ENCODE results near the gene AIF1.

DNA sequence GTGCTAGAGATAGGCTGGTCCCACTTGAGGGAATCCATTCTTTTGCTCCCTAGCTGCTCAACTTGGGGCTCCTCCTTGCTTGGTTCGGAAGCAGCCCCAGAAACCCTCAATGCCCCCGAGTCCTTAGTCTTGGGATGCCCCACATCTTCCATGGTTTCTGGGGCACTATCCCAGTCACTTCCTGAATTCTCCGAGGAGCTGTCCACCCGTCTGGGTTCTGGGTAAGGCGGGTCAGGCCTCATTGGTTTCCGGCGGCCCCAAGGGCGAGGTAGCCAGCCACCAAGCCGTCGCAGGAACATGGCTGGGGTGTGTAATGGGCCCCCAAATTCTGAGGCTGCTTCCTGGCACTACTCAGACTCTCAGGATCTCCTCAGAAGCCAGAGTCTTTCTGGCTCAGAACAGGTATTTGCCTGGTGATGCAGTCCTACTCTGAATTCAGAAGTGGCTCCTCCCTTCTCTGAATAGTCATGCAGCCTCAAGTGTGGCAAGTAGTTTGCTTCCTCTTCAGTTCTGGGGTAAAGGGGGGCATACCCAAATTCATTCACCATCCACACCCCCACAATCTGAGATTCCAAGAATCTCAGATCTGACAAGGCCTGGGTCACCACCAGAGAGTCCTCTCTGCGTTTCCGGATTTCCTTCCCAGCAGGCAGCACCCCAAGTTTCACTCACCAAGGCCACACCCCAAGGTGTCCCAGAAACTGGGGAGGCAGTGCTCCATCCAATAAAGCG lies 44.8 kb downstream of the AIF1 start:
- TF ChIP-seq, protein P1, sequence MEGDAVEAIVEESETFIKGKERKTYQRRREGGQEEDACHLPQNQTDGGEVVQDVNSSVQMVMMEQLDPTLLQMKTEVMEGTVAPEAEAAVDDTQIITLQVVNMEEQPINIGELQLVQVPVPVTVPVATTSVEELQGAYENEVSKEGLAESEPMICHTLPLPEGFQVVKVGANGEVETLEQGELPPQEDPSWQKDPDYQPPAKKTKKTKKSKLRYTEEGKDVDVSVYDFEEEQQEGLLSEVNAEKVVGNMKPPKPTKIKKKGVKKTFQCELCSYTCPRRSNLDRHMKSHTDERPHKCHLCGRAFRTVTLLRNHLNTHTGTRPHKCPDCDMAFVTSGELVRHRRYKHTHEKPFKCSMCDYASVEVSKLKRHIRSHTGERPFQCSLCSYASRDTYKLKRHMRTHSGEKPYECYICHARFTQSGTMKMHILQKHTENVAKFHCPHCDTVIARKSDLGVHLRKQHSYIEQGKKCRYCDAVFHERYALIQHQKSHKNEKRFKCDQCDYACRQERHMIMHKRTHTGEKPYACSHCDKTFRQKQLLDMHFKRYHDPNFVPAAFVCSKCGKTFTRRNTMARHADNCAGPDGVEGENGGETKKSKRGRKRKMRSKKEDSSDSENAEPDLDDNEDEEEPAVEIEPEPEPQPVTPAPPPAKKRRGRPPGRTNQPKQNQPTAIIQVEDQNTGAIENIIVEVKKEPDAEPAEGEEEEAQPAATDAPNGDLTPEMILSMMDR (IDR thresholded peaks at IDR 0.05; ENCODE audit: low read depth, low read length, poor library complexity, severe bottlenecking): no peak
- no peak for TF ChIP-seq EZH2phosphoT487 (IDR thresholded peaks at IDR 0.05; ENCODE audit: borderline replicate concordance, low read length)

All from DOHH2 (cell line).